SK-N-SH treated with all-trans-retinoic acid at 6 μM for 48 hours (cell line): ENCODE data around the gene ULK4.
A peak's percentile ranks its signal among the peaks of the same experiment; 100 is the strongest.

Experiments used
- ATAC-seq: fragments of 200-7000 bp; cut with Tn5 transposase; 3 replicates; pipeline ENCODE4 v1.9.1; 2020; ENCODE audit warnings: mild to moderate bottlenecking, moderate library complexity
- ARNTL ChIP-seq: fragments of 450-650 bp; formaldehyde crosslinking; IDR thresholded peaks from 2 replicates; pipeline ENCODE4 v1.5.0; 2020; ENCODE audit warnings: low read depth, mild to moderate bottlenecking, moderate library complexity, borderline replicate concordance
- BACH2 ChIP-seq: fragments of 250-450 bp; sonication (Bioruptor Pico); IDR thresholded peaks from 2 replicates; pipeline ENCODE4 v1.9.0; 2021; ENCODE audit warnings: mild to moderate bottlenecking, borderline replicate concordance
- CREB5 ChIP-seq: fragments of 250-450 bp; sonication (Bioruptor Pico); IDR thresholded peaks from 2 replicates; pipeline ENCODE4 v1.5.1; 2020; ENCODE audit warnings: low read depth, mild to moderate bottlenecking, moderate library complexity
- CSDC2 ChIP-seq: fragments of 250-450 bp; sonication (Bioruptor Pico); IDR thresholded peaks from 2 replicates; pipeline ENCODE4 v1.5.0; 2020; ENCODE audit warnings: mild to moderate bottlenecking, moderate library complexity
- ESRRG ChIP-seq: fragments of 250-450 bp; sonication (Bioruptor Pico); IDR thresholded peaks from 2 replicates; pipeline ENCODE4 v1.6.1; 2021; ENCODE audit warnings: mild to moderate bottlenecking
- GLIS3 ChIP-seq: fragments of 250-450 bp; sonication (Bioruptor Pico); IDR thresholded peaks from 2 replicates; pipeline ENCODE4 v1.5.0; 2020; ENCODE audit warnings: mild to moderate bottlenecking, moderate library complexity
- ISL1 ChIP-seq: fragments of 250-450 bp; sonication (Bioruptor Pico); IDR thresholded peaks from 2 replicates; pipeline ENCODE4 v2.1.2; 2022; ENCODE audit warnings: mild to moderate bottlenecking, moderate library complexity
- OSR1 ChIP-seq: fragments of 250-450 bp; sonication (Bioruptor Pico); IDR thresholded peaks from 2 replicates; pipeline ENCODE4 v1.8.0; 2022; ENCODE audit warnings: moderate library complexity, mild to moderate bottlenecking, inconsistent platforms
- PATZ1 ChIP-seq: fragments of 250-450 bp; sonication (Bioruptor Pico); IDR thresholded peaks from 2 replicates; pipeline ENCODE4 v1.8.0; 2020; ENCODE audit warnings: mild to moderate bottlenecking, moderate library complexity, borderline replicate concordance
- POU6F1 ChIP-seq: fragments of 250-450 bp; sonication (Bioruptor Pico); IDR thresholded peaks from 2 replicates; pipeline ENCODE4 v1.8.0; 2021; ENCODE audit warnings: low read depth, mild to moderate bottlenecking, moderate library complexity, borderline replicate concordance
- PPARA ChIP-seq: fragments of 250-450 bp; sonication (Bioruptor Pico); IDR thresholded peaks from 2 replicates; pipeline ENCODE4 v1.5.0; 2020; ENCODE audit warnings: mild to moderate bottlenecking, borderline replicate concordance
- RARB ChIP-seq: fragments of 250-450 bp; sonication (Bioruptor Pico); IDR thresholded peaks from 2 replicates; pipeline ENCODE4 v1.8.0; 2021; ENCODE audit warnings: mild to moderate bottlenecking, moderate library complexity
- SNAI2 ChIP-seq: fragments of 250-450 bp; sonication (Bioruptor Pico); IDR thresholded peaks from 2 replicates; pipeline ENCODE4 v1.5.0; 2020; ENCODE audit warnings: mild to moderate bottlenecking, moderate library complexity
- TCF4 ChIP-seq: fragments of 250-450 bp; sonication (Bioruptor Pico); IDR thresholded peaks from 2 replicates; pipeline ENCODE4 v1.8.0; 2021; ENCODE audit warnings: mild to moderate bottlenecking, moderate library complexity, borderline replicate concordance
- TOX ChIP-seq: fragments of 250-450 bp; sonication (Bioruptor Pico); IDR thresholded peaks from 2 replicates; pipeline ENCODE4 v1.8.0; 2021; ENCODE audit warnings: mild to moderate bottlenecking, moderate library complexity, borderline replicate concordance
- TSHZ2 ChIP-seq: fragments of 250-450 bp; sonication (Bioruptor Pico); IDR thresholded peaks from 2 replicates; pipeline ENCODE4 v1.5.0; 2020; ENCODE audit warnings: mild to moderate bottlenecking, moderate library complexity
- ZC3H10 ChIP-seq: fragments of 250-450 bp; sonication (Bioruptor Pico); IDR thresholded peaks from 2 replicates; pipeline ENCODE4 v1.5.1; 2021; ENCODE audit warnings: mild to moderate bottlenecking, moderate library complexity
- ZFP3 ChIP-seq: fragments of 250-450 bp; sonication (Bioruptor Pico); IDR thresholded peaks from 2 replicates; pipeline ENCODE4 v1.5.0; 2020; ENCODE audit warnings: mild to moderate bottlenecking, moderate library complexity
- ZFP30 ChIP-seq: fragments of 450-650 bp; formaldehyde crosslinking; IDR thresholded peaks from 2 replicates; pipeline ENCODE4 v1.5.0; 2022; ENCODE audit warnings: mild to moderate bottlenecking, moderate library complexity
- ZNF565 ChIP-seq: fragments of 450-650 bp; formaldehyde crosslinking; conservative IDR thresholded peaks from 2 replicates; pipeline ENCODE4 v1.5.0; 2020; ENCODE audit warnings: low read depth, mild to moderate bottlenecking, moderate library complexity
- ZNF70 ChIP-seq: fragments of 450-650 bp; formaldehyde crosslinking; IDR thresholded peaks from 2 replicates; pipeline ENCODE4 v1.5.0; 2020; ENCODE audit warnings: mild to moderate bottlenecking, moderate library complexity
- ZNF8 ChIP-seq: fragments of 450-650 bp; formaldehyde crosslinking; IDR thresholded peaks from 2 replicates; pipeline ENCODE4 v1.5.0; 2020; ENCODE audit warnings: mild to moderate bottlenecking, moderate library complexity

Gene ULK4

GRCh38 chr3:41321642-41321980 is 640.3 kb downstream of the ULK4 start:
- no peak for ATAC-seq
- TF ChIP-seq ZNF565 (CRISPR knock-in tag) (no peak), GLIS3 (CRISPR knock-in tag) (no peak), ZFP3 (CRISPR knock-in tag) (no peak), RARB (CRISPR knock-in tag) (no peak), ZNF8 (no peak), ZFP30 (CRISPR knock-in tag) (no peak)
- TF ChIP-seq, all 23 proteins: peak for 0

- no peak for TF ChIP-seq ZNF8
- no peak for TF ChIP-seq TOX (CRISPR knock-in tag)
- ATAC-seq = no peak
Observed at GRCh38 chr3:41320953-41321641, 640.8 kb downstream of the ULK4 start.

- TF ChIP-seq OSR1 (CRISPR knock-in tag) (no peak), ZNF8 (no peak), POU6F1 (CRISPR knock-in tag) (no peak), TOX (CRISPR knock-in tag) (no peak), CSDC2 (CRISPR knock-in tag) (no peak), CREB5 (CRISPR knock-in tag) (no peak)
- no peak for ATAC-seq
Observed at GRCh38 chr3:41318520-41318919, 643.4 kb downstream of the ULK4 start.

GRCh38 chr3:41317718-41318117 is 644.2 kb downstream of the ULK4 start:
- peak; percentile 55; the same call in 2 of the 3 replicates for ATAC-seq
- TF ChIP-seq ISL1 (CRISPR knock-in tag) (peak; percentile 20; the same call in 1 of the 2 replicates), ZNF565 (CRISPR knock-in tag) (no peak)

GRCh38 chr3:41317298-41317697 is 644.6 kb downstream of the ULK4 start:
- no peak for ATAC-seq
- TF ChIP-seq PPARA (CRISPR knock-in tag) = no peak
- TF ChIP-seq ZNF8 = no peak
- no peak for TF ChIP-seq CSDC2 (CRISPR knock-in tag)
- TF ChIP-seq ESRRG (CRISPR knock-in tag) = no peak
- TF ChIP-seq SNAI2 = no peak
- TF ChIP-seq PATZ1 = no peak
- TF ChIP-seq CREB5 (CRISPR knock-in tag) = no peak
- no peak for TF ChIP-seq ZNF70
- no peak for TF ChIP-seq ZNF565 (CRISPR knock-in tag)
- TF ChIP-seq ZC3H10 (CRISPR knock-in tag) = no peak
- TF ChIP-seq RARB (CRISPR knock-in tag) = no peak
- no peak for TF ChIP-seq OSR1 (CRISPR knock-in tag)
- TF ChIP-seq BACH2 = no peak
- TF ChIP-seq ZFP30 (CRISPR knock-in tag) = no peak
- no peak for TF ChIP-seq ARNTL (CRISPR knock-in tag)
- TF ChIP-seq TCF4 (CRISPR knock-in tag) = no peak
- TF ChIP-seq TSHZ2 (CRISPR knock-in tag) = no peak
- no peak for TF ChIP-seq TOX (CRISPR knock-in tag)
- no peak for TF ChIP-seq GLIS3 (CRISPR knock-in tag)
